GM21390 (cell line): Measurements from ENCODE around the gene RADIL.
"Not testable (repeated sequence)": the region's sequence is repeated elsewhere in the genome, so short reads cannot be mapped to it uniquely, and the experiment has no call there.

Experiments
- ATAC-seq: cut with Tn5 transposase; IDR thresholded peaks from one replicate; pipeline ENCODE4 v1.9.1; 2021; ENCODE audit not compliant: unreplicated experiment

The RADIL gene

DNA sequence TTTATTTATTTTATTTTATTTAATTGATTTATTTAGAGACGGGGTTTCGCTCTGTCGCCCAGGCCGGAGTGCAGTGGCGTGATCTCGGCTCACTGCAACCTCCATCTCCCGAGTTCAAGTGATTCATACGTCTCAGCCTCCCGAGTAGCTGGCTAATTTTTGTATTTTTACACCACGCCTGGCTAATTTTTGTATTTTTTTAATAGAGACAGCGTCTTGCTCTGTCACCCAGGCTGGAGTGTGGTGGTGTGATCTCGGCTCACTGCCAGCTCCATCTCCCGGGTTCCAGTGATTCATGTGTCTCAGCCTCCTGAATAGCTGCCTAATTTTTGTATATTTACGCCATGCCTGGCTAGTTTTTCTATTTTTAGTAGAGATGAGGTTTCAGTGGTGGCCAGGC lies 73.8 kb downstream of the RADIL start:
- ATAC-seq, result no peak

DNA sequence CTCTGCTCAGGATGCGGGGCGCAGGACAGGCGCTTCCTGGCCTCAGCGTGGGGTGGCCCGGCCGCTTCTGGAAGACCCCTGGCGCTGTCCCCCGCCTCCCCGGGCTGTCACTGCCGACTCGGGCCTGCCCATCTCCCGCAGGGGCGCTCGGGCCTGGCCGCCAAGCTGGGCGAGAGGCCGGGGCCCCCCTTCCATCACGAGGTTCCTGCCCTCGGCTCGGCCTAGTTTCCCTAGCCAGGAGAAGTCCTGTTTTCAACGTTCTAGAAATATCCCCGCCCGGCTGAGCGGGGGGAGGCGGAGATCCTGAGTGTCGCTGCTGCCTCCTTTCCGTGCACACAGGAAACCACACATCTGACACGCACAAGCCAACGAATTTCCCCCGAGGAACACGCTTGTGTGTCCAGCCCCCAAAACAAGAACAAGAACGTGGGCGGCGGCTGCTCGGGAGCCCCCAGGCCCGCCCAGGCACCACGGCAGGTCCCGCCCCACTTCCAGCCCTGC lies 74.4 kb downstream of the RADIL start:
- ATAC-seq, result no peak

GRCh38 chr7:4808565-4808964 lies 75.0 kb downstream of the RADIL start:
- ATAC-seq, result no peak

GRCh38 chr7:4808026-4808425 lies 75.5 kb downstream of the RADIL start:
- ATAC-seq, result no peak

DNA sequence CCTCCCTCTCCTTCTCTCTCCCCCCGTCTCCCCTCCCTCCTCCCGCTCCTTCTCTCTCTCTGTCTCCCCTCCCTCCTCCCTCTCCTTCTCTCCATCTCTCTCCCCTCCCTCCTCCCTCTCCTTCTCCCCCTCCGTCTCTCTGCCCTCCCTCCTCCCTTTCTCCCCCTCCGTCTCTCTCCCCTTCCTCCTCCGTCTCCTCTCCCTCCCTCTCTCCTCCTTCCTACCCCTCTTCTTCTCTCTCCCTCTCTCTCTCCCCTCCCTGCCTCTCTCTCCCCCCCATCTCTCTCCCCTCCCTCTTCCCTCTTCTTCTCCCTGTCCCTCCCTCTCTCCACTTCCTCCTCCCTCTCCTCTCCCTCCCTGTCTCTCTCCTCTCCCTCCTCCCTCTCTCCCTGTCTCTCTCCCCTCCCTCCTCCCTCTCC lies 75.9 kb downstream of the RADIL start:
- no peak for ATAC-seq

DNA sequence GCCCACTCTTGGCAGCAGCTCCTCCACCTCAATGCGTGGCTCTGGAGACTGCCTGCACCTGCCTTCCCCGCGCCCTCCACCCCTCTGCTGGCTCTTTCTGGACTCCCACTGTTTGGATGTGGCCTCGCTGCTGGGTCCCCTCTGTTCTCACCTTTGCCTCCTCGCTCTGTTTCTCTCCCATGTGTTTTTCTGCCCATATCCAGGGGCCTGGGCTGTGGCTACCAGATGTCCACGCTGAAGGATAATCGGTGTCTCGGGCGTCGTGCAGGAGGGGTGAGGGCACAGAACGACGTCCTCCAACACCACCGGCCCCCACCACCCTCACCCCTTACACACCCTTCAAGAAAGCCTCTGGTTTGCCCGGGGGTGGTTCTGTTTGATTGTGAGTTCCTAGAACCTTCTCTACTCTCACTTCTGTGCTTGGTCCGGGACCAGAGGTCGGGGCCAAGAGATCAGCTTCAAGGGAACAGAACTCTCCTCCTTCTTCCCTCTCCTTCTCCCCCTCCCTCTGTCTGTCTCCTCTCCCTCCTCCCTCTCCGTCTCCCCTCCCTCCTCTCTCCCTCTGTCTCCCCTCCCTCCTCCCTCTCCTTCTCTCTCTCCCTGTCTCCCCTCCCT lies 76.4 kb downstream of the RADIL start:
- ATAC-seq, result no peak

DNA sequence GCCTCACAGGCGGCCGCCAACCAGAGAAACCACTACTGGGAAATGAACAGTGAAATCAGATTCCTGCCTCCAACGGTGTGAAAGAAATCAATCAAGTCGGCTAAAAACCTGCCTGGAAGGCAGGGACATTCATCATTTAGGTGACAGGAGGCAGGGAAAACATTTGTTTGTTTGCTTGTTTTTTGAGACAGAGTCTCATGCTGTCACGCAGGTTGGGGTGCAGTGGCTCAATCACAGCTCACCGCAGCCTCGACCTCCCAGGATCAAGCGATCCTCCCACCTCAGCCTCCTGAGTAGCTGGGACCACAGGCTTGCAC lies 77.6 kb downstream of the RADIL start:
- ATAC-seq, result no peak

GRCh38 chr7:4805110-4805983 lies 78.2 kb downstream of the RADIL start:
- no peak for ATAC-seq

DNA sequence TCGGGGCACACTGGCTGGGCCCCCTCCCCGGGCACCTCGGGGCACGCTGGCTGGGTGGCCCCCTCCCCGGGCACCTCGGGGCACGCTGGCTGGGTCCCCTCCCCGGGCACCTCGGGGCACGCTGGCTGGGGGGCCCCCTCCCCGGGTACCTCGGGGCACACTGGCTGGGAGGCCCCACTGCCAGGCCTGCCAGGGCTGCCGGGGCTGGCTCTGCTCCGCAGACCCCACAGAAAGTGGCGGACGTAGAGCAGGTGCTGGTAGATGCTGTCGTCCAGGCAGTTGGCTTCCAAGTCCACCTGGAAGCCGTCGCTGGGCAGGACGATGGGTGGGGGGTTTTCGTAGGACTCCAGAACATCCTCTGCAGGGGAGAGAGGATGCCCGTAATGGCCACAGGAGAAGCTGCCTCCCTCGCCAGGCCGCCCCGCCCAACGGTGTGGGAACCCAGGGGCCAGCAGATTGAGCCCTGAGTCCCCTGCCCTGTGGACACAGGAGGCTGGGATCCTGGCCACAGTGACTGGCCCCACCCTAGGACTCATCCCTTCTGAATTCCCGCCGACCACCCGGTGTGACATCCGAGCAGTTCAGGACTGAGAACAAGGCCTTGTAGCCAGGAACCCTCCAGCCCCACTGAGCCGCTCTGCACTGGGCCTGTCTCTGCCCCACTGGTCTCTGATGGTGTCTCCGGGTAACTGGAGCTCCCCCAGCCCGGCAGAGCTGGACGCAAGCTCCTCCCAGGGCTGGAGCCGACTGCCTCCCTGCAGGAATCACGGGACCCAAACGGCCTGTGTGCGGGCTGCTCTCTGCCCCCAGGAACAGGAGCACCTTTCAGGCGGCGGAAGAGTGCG lies 79.9 kb downstream of the RADIL start:
- no peak for ATAC-seq

- ATAC-seq, result not testable (repeated sequence)
Measured at GRCh38 chr7:4802577-4802976, 80.9 kb downstream of the RADIL start.

GRCh38 chr7:4801839-4802231 lies 81.7 kb downstream of the RADIL start:
- ATAC-seq, result no peak

- no peak for ATAC-seq
Measured at GRCh38 chr7:4800926-4801838, 82.3 kb downstream of the RADIL start.

GRCh38 chr7:4800487-4800886 lies 83.0 kb downstream of the RADIL start:
- no peak for ATAC-seq

- no peak for ATAC-seq
Measured at GRCh38 chr7:4799508-4800268, 83.8 kb downstream of the RADIL start.

DNA sequence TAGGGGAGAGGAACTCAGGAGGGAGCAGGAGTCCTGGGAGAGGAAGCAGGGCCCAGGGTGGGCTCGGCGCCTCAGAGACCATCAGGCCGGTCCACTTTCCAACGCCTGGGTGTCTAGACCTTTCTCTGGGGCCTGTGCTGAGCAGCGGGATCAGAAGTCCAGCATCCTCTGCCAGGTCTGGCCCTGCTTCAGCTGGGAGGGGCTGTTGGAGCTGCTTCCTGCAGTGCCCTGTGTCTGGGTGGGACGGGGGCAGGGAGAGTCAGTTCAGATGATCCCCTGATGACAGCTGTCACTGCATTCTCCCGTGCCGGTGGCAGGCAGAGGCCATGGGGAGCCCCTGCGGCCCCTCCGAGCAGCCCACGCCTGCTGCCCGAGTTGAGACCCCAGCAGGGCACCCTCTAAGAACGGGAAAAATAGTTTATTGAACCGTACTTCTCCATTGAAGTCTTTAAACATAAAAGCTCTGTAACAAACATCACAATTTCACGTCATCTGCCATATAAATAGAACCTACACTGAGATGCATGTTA lies 84.7 kb downstream of the RADIL start:
- ATAC-seq, result no peak

DNA sequence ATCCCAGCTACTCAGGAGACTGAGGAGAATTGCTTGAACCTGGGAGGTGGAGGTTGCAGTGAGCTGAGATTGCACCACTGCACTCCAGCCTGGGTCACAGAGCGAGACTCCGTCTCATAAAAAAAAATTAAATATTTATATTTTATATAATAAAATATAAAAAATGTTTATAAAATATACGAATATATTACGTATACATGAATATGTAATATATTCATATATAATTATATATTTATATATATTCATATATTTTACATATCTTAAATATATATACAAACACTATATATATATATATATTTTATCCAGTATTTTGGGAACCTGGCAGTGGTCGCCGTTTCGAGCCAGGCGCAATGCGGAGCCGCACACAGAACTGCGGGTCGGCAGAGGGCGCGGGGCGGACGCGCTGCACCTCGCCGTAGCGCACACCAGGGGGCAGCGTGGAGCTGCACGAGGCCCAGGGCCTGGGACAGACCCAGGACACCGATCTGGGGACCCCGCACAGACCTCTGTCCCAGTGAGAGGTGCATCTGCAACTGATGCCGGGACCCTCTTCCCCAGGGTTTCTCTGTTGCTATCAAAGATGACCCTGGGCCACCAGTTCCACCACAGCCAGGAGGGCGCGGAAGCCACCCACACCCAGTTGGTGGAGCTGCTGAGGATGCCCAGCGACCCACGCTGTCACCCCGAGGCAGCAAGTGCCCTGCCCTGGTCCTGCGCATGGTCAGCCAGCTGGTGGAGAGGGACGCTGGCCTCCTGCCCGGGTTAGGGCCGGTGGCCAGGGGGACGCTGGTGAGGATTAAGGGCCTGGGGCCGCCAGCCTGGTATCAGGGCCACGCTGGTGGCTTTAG lies 85.4 kb downstream of the RADIL start:
- ATAC-seq, result peak; percentile 77

DNA sequence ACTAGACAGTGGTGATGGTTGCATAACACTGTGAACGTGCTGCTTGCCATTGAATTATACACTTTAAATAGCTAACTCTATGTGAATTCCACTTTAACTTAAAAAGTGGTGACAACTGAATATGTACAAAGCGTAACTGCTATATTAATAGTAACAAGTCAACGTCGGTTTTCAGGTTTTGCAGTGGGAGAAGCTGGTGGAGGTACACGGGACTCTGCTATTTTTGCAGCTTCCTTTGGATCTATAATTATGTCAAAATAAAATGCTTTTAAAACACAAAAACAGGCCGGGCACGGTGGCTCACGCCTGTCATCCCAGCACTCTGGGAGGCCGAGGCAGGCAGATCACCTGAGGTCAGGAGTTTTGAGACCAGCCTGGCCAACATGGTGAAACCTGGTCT lies 87.1 kb downstream of the RADIL start:
- ATAC-seq, result no peak

DNA sequence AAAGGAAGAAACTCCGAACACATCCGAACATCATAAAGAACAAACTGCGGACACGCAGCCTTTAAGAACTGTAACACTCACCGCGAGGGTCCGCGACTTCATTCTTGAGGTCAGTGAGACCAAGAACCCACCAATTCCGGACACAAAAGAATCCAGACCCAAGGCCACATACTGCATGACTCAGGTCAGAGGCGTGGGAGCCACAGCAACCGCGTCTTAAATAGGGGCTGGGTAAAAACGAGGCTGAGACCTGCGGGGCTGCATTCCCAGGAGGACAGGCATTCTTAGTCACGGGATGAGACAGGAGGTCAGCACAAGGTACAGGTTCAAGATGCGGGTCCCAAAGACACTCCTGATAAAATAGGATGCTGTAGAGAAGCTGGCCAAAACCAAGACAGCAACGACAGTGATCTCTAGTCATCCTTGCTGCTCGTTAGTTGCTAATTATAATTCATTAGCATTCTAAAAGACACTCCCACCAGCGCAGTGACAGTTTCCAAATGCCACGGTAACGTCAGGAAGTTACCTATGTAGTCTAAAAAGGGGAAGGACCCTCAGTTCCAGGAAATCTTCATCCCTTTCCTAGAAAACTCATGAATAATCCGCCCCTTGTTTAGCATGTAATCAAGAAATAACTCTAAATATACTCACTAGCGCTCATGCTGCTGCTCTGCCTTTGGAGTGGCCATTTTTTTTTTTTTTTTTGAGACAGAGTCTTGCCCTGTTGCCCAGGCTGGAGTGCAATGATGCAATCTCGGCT lies 88.7 kb downstream of the RADIL start:
- no peak for ATAC-seq
